WTC11 (cell line): ENCODE measurements around the gene NTSR1. TPM values are rescaled to one million over a fixed set of nuclear protein-coding genes. Genes with fewer than 3 reads are reported as not detected.

Source experiments
- ATAC-seq: fragments of 200-7000 bp; cut with Tn5 transposase; 2 replicates; pipeline ENCODE4 v1.10.0; 2021; ENCODE audit warnings: mild to moderate bottlenecking, moderate library complexity
- CTCF ChIA-PET: fragments of 300-600 bp; sonication (Branson Sonifier 250); formaldehyde crosslinking; loops from one replicate; lab custom pipeline; 2021; ENCODE audit warnings: antibody characterized with exemption; lab: Charles Lee
- POLR2A ChIA-PET: fragments of 350-600 bp; sonication (Branson Sonifier 250); formaldehyde crosslinking; loops from one replicate; lab custom pipeline; 2021; ENCODE audit warnings: antibody characterized with exemption; lab: Charles Lee
- DNase-seq: peaks from one replicate; pipeline ENCODE4 v3.0.0; 2021; ENCODE audit warnings: low spot score
- H3K27ac Mint-ChIP-seq: 2 replicates; pipeline ENCODE4 v1.8.0; 2021; ENCODE audit warnings: mixed read lengths
- H3K27me3 Mint-ChIP-seq: 2 replicates; pipeline ENCODE4 v1.8.0; 2021; ENCODE audit warnings: low read depth, mild to moderate bottlenecking, moderate library complexity, mixed read lengths
- H3K36me3 Mint-ChIP-seq: 2 replicates; pipeline ENCODE4 v1.8.0; 2021; ENCODE audit warnings: mixed read lengths
- H3K4me1 Mint-ChIP-seq: 2 replicates; pipeline ENCODE4 v1.8.0; 2022; ENCODE audit warnings: mixed read lengths
- H3K4me3 Mint-ChIP-seq: 2 replicates; pipeline ENCODE4 v1.8.0; 2021; ENCODE audit warnings: mild to moderate bottlenecking, moderate library complexity, mixed read lengths
- H3K9me3 Mint-ChIP-seq: 2 replicates; pipeline ENCODE4 v1.8.0; 2021; ENCODE audit warnings: mixed read lengths
- AFF4 ChIP-seq: sonication (generic); formaldehyde crosslinking; IDR thresholded peaks from 2 replicates; pipeline ENCODE4 v1.8.1; 2023; ENCODE audit warnings: mild to moderate bottlenecking, missing genetic modification reagents, borderline replicate concordance
- ATF2 ChIP-seq: sonication (generic); formaldehyde crosslinking; IDR thresholded peaks from 2 replicates; pipeline ENCODE4 v1.8.1; 2022; ENCODE audit warnings: low read depth, missing genetic modification reagents, borderline replicate concordance
- CBFB ChIP-seq: sonication (generic); formaldehyde crosslinking; IDR thresholded peaks from 2 replicates; pipeline ENCODE4 v1.8.1; 2022; ENCODE audit warnings: mild to moderate bottlenecking, low read depth, missing genetic modification reagents
- E2F1 ChIP-seq: sonication (generic); formaldehyde crosslinking; IDR thresholded peaks from 2 replicates; pipeline ENCODE4 v1.8.0; 2022; ENCODE audit warnings: mild to moderate bottlenecking, missing genetic modification reagents
- ELF4 ChIP-seq: sonication (generic); formaldehyde crosslinking; IDR thresholded peaks from 2 replicates; pipeline ENCODE4 v1.8.1; 2022; ENCODE audit warnings: low read depth, mild to moderate bottlenecking, moderate library complexity, missing genetic modification reagents
- FOXK1 ChIP-seq: sonication (generic); formaldehyde crosslinking; IDR thresholded peaks from 2 replicates; pipeline ENCODE4 v1.8.0; 2022; ENCODE audit warnings: mild to moderate bottlenecking, moderate library complexity, missing genetic modification reagents
- FOXP4 ChIP-seq: sonication (generic); formaldehyde crosslinking; IDR thresholded peaks from 2 replicates; pipeline ENCODE4 v1.8.0; 2022; ENCODE audit warnings: mild to moderate bottlenecking, missing genetic modification reagents
- GRHL2 ChIP-seq: fragments of 250-450 bp; sonication (Bioruptor Pico); IDR thresholded peaks from 2 replicates; pipeline ENCODE4 v1.8.0; 2022; ENCODE audit warnings: mild to moderate bottlenecking, moderate library complexity; ENCODE audit not compliant: insufficient replicate concordance, severe bottlenecking
- JAZF1 ChIP-seq: fragments of 250-450 bp; sonication (Bioruptor Pico); IDR thresholded peaks from 2 replicates; pipeline ENCODE4 v1.9.0; 2021; ENCODE audit warnings: moderate library complexity, mild to moderate bottlenecking, inconsistent platforms
- NFE2L1 ChIP-seq: sonication (generic); formaldehyde crosslinking; IDR thresholded peaks from 2 replicates; pipeline ENCODE4 v1.8.1; 2023; ENCODE audit warnings: missing genetic modification reagents
- PRDM15 ChIP-seq: sonication (generic); formaldehyde crosslinking; IDR thresholded peaks from 2 replicates; pipeline ENCODE4 v1.8.0; 2022; ENCODE audit warnings: missing genetic modification reagents
- PRRX2 ChIP-seq: fragments of 250-450 bp; sonication (Bioruptor Pico); IDR thresholded peaks from 2 replicates; pipeline ENCODE4 v1.8.0; 2021; ENCODE audit warnings: mild to moderate bottlenecking
- SP1 ChIP-seq: sonication (generic); formaldehyde crosslinking; conservative IDR thresholded peaks from 2 replicates; pipeline ENCODE4 v1.8.1; 2022; ENCODE audit warnings: missing genetic modification reagents
- ZNF219 ChIP-seq: sonication (generic); formaldehyde crosslinking; IDR thresholded peaks from 2 replicates; pipeline ENCODE4 v1.8.0; 2023; ENCODE audit warnings: missing genetic modification reagents, mild to moderate bottlenecking, borderline replicate concordance
- ZNF423 ChIP-seq: fragments of 250-450 bp; sonication (Bioruptor Pico); IDR thresholded peaks from 2 replicates; pipeline ENCODE4 v2.1.2; 2022; ENCODE audit warnings: mild to moderate bottlenecking, moderate library complexity
- ZNF425 ChIP-seq: fragments of 250-450 bp; sonication (Bioruptor Pico); conservative IDR thresholded peaks from 2 replicates; pipeline ENCODE4 v1.9.0; 2021; ENCODE audit warnings: mild to moderate bottlenecking
- ZNF671 ChIP-seq: fragments of 250-450 bp; sonication (Bioruptor Pico); IDR thresholded peaks from 2 replicates; pipeline ENCODE4 v1.8.0; 2021; ENCODE audit warnings: mild to moderate bottlenecking
- total RNA-seq: library from RNA; stranded (reverse); gene quantifications from 3 replicates; pipeline ENCODE4 v1.2.3, GENCODE V29; 2021

The NTSR1 gene
- total RNA-seq, 1 experiment from 2014 or later: 0.63 TPM

GRCh38 chr20:62760856-62761758, 52.5 kb downstream of the NTSR1 start (continued):
- TF ChIP-seq AFF4 (CRISPR knock-in tag): no peak
- no peak for TF ChIP-seq SP1
- TF ChIP-seq PRDM15: no peak
- TF ChIP-seq ELF4: no peak
- no peak for TF ChIP-seq ZNF671
- TF ChIP-seq FOXP4 (CRISPR knock-in tag): no peak
- no peak for TF ChIP-seq FOXK1 (CRISPR knock-in tag)
- no peak for TF ChIP-seq ZNF423 (CRISPR knock-in tag)
- TF ChIP-seq GRHL2: no peak

- Mint-ChIP-seq H3K36me3 (no peaks in the 10 kb centered on the region), H3K4me1 (no peaks in the 10 kb centered on the region; the same call in 1 of the 2 replicates), H3K27me3 (peaks cover 5% of the 10 kb centered on the region), H3K9me3 (no peaks in the 10 kb centered on the region), H3K27ac (no peak overlapping the region), H3K4me3 (no peak overlapping the region)
- DNase-seq: no peak
- no peak for ATAC-seq
- ChIA-PET CTCF (interaction anchor here (0.8 to 1.2 kb wide), 2 partner anchors 17 to 30 kb away, joined by 4 to 5 read pairs; no protein-coding TSS in a partner anchor), POLR2A (no interaction called here)
- TF ChIP-seq JAZF1 (CRISPR knock-in tag) (no peak), PRRX2 (CRISPR knock-in tag) (no peak), NFE2L1 (CRISPR knock-in tag) (no peak), CBFB (no peak)
These were observed 53.1 kb downstream of the NTSR1 start for GRCh38 chr20:62761759-62762131.

GRCh38 chr20:62762376-62762775, 53.7 kb downstream of the NTSR1 start:
- ATAC-seq (no peak), DNase-seq (no peak)
- Mint-ChIP-seq H3K4me3 (no peak overlapping the region), H3K9me3 (no peaks in the 10 kb centered on the region), H3K27me3 (no peaks in the 10 kb centered on the region; the same call in 1 of the 2 replicates), H3K36me3 (no peaks in the 10 kb centered on the region), H3K4me1 (no peaks in the 10 kb centered on the region; the same call in 1 of the 2 replicates), H3K27ac (no peak overlapping the region)
- CTCF ChIA-PET: interaction anchor here (0.6 to 1.4 kb wide), 7 partner anchors 12 to 56 kb away, joined by 3 to 5 read pairs (median 4); partner anchors contain the start of gene NTSR1
- POLR2A ChIA-PET: no interaction called here
- TF ChIP-seq ZNF219 (CRISPR knock-in tag) (no peak), GRHL2 (no peak), E2F1 (CRISPR knock-in tag) (no peak), ZNF425 (no peak), ZNF671 (no peak), ATF2 (CRISPR knock-in tag) (no peak)
